SK-N-SH (cell line): ENCODE data around the gene GPR61.

Experiments
- CHD2 ChIP-seq: fragments of 150-350 bp; IDR thresholded peaks from 2 replicates; pipeline ENCODE4 v1.6.1; 2018; ENCODE audit warnings: low read length; ENCODE audit not compliant: partially characterized antibody
- EP300 ChIP-seq, 2 experiments: IDR thresholded peaks; 2 replicates each; pipeline versions ENCODE4 v1.4.0 to v1.6.1; 2012; ENCODE audit warnings: borderline replicate concordance in 1 of 2, low read depth in 1 of 2, low read length in 1 of 2
- EZH2phosphoT487 ChIP-seq: fragments of 200-600 bp; sonication (generic); IDR thresholded peaks from 2 replicates; pipeline ENCODE4 v1.6.1; 2017; ENCODE audit warnings: low read depth, mixed run types, mild to moderate bottlenecking, antibody characterized with exemption, moderate library complexity, borderline replicate concordance
- MEF2A ChIP-seq: IDR thresholded peaks from 2 replicates; pipeline ENCODE4 v1.4.0; 2012; ENCODE audit warnings: low read depth, borderline replicate concordance
- POLR2AphosphoS5 ChIP-seq: IDR thresholded peaks from 2 replicates; pipeline ENCODE4 v1.6.1; 2012; ENCODE audit warnings: low read depth, low read length
- RAD21 ChIP-seq: IDR thresholded peaks from 2 replicates; pipeline ENCODE4 v1.6.1; 2012; ENCODE audit warnings: mild to moderate bottlenecking, low read length
- RCOR1 ChIP-seq: fragments of 150-350 bp; IDR thresholded peaks from 2 replicates; pipeline ENCODE4 v1.6.1; 2017; ENCODE audit warnings: antibody characterized with exemption, low read length
- SIN3A ChIP-seq: IDR thresholded peaks from 2 replicates; pipeline ENCODE4 v1.6.1; 2012; ENCODE audit warnings: low read depth, mild to moderate bottlenecking, low read length, moderate library complexity, borderline replicate concordance
- YY1 ChIP-seq: IDR thresholded peaks from 2 replicates; pipeline ENCODE4 v1.4.0; 2012; ENCODE audit warnings: low read depth, mild to moderate bottlenecking
- TF ChIP-seq, protein P1 (sequence below): fragments of 200-600 bp; sonication (generic); IDR thresholded peaks from 2 replicates; pipeline ENCODE4 v1.6.1; 2017; ENCODE audit warnings: antibody characterized with exemption, mild to moderate bottlenecking, moderate library complexity
- TF ChIP-seq, protein P2 (sequence below): IDR thresholded peaks from 2 replicates; pipeline ENCODE4 v1.4.0; 2012; ENCODE audit warnings: low read depth
- TF ChIP-seq, protein P3 (sequence below): IDR thresholded peaks from 2 replicates; pipeline ENCODE4 v1.6.1; 2012; ENCODE audit warnings: mild to moderate bottlenecking, low read depth, low read length, moderate library complexity
- TF ChIP-seq, protein P4 (sequence below): fragments of 150-350 bp; IDR thresholded peaks from 2 replicates; pipeline ENCODE4 v1.6.1; 2017; ENCODE audit warnings: antibody characterized with exemption, low read length, low read depth, borderline replicate concordance
- TF ChIP-seq, protein P5 (sequence below): fragments of 150-350 bp; IDR thresholded peaks from 2 replicates; pipeline ENCODE4 v1.6.1; 2016; ENCODE audit warnings: mild to moderate bottlenecking, low read depth, low read length

DNA sequence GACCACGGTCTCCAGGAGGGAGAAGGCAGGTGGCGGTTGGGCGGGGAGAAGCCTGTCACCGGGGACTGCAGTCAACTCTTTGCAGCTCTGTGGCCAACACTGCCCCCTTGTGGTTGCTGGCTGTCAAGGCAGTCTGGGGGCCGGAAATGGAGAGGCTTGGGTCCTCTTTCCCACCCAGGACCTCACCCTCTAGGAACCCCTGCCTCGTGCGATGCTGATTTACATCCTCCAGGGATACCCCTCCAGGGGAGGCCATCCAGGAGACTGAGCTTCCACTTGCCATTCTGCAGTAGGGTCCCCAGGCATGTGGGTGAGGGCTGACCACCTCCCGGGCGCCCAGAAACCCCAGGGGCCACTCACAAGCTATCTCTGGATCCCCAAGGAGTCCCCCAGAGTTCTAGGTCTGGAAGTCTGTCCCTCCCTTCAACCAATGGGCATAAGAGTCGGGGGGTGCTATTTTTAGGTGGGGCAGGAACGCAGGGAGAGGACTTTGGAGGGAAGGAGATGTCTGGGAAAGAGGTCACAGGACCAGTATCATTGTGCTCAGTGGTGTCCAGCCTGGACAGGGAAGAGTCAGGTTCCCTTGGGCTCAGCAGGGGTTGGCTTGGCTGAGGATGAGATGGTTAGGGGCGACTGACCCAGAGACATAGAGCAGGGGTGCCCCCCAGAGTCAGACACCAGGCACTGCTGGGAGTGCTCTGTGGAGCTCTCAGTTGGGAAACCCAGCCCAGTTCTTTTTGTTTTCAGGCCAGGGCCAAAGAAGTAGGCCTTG lies 7.1 kb upstream of the GPR61 start:
- TF ChIP-seq, protein P1, sequence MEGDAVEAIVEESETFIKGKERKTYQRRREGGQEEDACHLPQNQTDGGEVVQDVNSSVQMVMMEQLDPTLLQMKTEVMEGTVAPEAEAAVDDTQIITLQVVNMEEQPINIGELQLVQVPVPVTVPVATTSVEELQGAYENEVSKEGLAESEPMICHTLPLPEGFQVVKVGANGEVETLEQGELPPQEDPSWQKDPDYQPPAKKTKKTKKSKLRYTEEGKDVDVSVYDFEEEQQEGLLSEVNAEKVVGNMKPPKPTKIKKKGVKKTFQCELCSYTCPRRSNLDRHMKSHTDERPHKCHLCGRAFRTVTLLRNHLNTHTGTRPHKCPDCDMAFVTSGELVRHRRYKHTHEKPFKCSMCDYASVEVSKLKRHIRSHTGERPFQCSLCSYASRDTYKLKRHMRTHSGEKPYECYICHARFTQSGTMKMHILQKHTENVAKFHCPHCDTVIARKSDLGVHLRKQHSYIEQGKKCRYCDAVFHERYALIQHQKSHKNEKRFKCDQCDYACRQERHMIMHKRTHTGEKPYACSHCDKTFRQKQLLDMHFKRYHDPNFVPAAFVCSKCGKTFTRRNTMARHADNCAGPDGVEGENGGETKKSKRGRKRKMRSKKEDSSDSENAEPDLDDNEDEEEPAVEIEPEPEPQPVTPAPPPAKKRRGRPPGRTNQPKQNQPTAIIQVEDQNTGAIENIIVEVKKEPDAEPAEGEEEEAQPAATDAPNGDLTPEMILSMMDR = peak; percentile 84
- TF ChIP-seq, protein P2, sequence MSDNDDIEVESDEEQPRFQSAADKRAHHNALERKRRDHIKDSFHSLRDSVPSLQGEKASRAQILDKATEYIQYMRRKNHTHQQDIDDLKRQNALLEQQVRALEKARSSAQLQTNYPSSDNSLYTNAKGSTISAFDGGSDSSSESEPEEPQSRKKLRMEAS = no peak
- TF ChIP-seq, protein P3, sequence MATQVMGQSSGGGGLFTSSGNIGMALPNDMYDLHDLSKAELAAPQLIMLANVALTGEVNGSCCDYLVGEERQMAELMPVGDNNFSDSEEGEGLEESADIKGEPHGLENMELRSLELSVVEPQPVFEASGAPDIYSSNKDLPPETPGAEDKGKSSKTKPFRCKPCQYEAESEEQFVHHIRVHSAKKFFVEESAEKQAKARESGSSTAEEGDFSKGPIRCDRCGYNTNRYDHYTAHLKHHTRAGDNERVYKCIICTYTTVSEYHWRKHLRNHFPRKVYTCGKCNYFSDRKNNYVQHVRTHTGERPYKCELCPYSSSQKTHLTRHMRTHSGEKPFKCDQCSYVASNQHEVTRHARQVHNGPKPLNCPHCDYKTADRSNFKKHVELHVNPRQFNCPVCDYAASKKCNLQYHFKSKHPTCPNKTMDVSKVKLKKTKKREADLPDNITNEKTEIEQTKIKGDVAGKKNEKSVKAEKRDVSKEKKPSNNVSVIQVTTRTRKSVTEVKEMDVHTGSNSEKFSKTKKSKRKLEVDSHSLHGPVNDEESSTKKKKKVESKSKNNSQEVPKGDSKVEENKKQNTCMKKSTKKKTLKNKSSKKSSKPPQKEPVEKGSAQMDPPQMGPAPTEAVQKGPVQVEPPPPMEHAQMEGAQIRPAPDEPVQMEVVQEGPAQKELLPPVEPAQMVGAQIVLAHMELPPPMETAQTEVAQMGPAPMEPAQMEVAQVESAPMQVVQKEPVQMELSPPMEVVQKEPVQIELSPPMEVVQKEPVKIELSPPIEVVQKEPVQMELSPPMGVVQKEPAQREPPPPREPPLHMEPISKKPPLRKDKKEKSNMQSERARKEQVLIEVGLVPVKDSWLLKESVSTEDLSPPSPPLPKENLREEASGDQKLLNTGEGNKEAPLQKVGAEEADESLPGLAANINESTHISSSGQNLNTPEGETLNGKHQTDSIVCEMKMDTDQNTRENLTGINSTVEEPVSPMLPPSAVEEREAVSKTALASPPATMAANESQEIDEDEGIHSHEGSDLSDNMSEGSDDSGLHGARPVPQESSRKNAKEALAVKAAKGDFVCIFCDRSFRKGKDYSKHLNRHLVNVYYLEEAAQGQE = no peak
- TF ChIP-seq POLR2AphosphoS5 (no peak), RCOR1 (no peak), CHD2 (peak; percentile 11), EZH2phosphoT487 (no peak), RAD21 (peak; percentile 93), EP300 (IDR thresholded peaks at IDR 0.05; ENCODE audit: borderline replicate concordance in 1 of 2, low read depth in 1 of 2, low read length in 1 of 2) (no peak), SIN3A (peak; percentile 67; the same call in 1 of the 2 replicates), MEF2A (no peak), YY1 (no peak)
- TF ChIP-seq, protein P4, sequence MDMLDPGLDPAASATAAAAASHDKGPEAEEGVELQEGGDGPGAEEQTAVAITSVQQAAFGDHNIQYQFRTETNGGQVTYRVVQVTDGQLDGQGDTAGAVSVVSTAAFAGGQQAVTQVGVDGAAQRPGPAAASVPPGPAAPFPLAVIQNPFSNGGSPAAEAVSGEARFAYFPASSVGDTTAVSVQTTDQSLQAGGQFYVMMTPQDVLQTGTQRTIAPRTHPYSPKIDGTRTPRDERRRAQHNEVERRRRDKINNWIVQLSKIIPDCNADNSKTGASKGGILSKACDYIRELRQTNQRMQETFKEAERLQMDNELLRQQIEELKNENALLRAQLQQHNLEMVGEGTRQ = no peak
- TF ChIP-seq, protein P5, sequence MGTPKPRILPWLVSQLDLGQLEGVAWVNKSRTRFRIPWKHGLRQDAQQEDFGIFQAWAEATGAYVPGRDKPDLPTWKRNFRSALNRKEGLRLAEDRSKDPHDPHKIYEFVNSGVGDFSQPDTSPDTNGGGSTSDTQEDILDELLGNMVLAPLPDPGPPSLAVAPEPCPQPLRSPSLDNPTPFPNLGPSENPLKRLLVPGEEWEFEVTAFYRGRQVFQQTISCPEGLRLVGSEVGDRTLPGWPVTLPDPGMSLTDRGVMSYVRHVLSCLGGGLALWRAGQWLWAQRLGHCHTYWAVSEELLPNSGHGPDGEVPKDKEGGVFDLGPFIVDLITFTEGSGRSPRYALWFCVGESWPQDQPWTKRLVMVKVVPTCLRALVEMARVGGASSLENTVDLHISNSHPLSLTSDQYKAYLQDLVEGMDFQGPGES = no peak
